HCT116 (cell line): Measurements from ENCODE around the gene FRK.

ENCODE experiments used
- CBX3 ChIP-seq: IDR thresholded peaks from 2 replicates; pipeline ENCODE4 v1.6.1; 2012; ENCODE audit warnings: low read depth
- CTCF ChIP-seq, 3 experiments: fragments of 200-600 bp in 1 of 3; sonication (generic) in 1 of 3; IDR thresholded peaks in 2 of 3; conservative IDR thresholded peaks in 1 of 3; 2 replicates each; pipeline ENCODE4 v1.5.1; 2012 to 2017; ENCODE audit warnings: low read depth in 2 of 3, low read length in 2 of 3, antibody characterized with exemption in 1 of 3, borderline replicate concordance in 1 of 3, control low read depth in 1 of 3, mild to moderate bottlenecking in 1 of 3, mixed read lengths in 1 of 3, mixed run types in 1 of 3, moderate library complexity in 1 of 3; ENCODE audit not compliant: insufficient read depth in 1 of 3
- ELF1 ChIP-seq: IDR thresholded peaks from 2 replicates; pipeline ENCODE4 v1.6.1; 2012; ENCODE audit warnings: low read depth, borderline replicate concordance
- FOSL1 ChIP-seq: IDR thresholded peaks from 2 replicates; pipeline ENCODE4 v1.6.1; 2012; ENCODE audit warnings: low read depth
- JUND ChIP-seq: IDR thresholded peaks from 2 replicates; pipeline ENCODE4 v1.6.1; 2012
- POLR2A ChIP-seq: IDR thresholded peaks from 2 replicates; pipeline ENCODE4 v1.7.0; 2011; ENCODE audit warnings: borderline replicate concordance; ENCODE audit not compliant: insufficient read depth, insufficient read length; ENCODE audit errors: extremely low read depth
- POLR2AphosphoS5 ChIP-seq: IDR thresholded peaks from 2 replicates; pipeline ENCODE4 v1.6.1; 2011; ENCODE audit warnings: mild to moderate bottlenecking, low read depth, low read length, moderate library complexity
- REST ChIP-seq: IDR thresholded peaks from 2 replicates; pipeline ENCODE4 v1.6.1; 2012; ENCODE audit warnings: low read depth
- SP1 ChIP-seq: IDR thresholded peaks from 2 replicates; pipeline ENCODE4 v1.6.1; 2012; ENCODE audit warnings: low read depth
- SRF ChIP-seq: IDR thresholded peaks from 2 replicates; pipeline ENCODE4 v1.6.1; 2012; ENCODE audit warnings: low read depth
- TCF7L2 ChIP-seq: IDR thresholded peaks from 2 replicates; pipeline ENCODE4 v1.7.0; 2011; ENCODE audit warnings: borderline replicate concordance, inconsistent platforms; ENCODE audit not compliant: insufficient read depth, insufficient read length; ENCODE audit errors: extremely low read depth
- ZFX ChIP-seq: fragments of 450-650 bp; IDR thresholded peaks from 2 replicates; pipeline ENCODE4 v1.6.1; 2017
- ZNF274 ChIP-seq: fragments of 200-500 bp; sonication (Bioruptor generic); IDR thresholded peaks from 2 replicates; pipeline ENCODE4 v1.6.1; 2014; ENCODE audit warnings: mild to moderate bottlenecking, low read depth, low read length, inconsistent platforms

GRCh38 chr6:116047173-116047933 lies 13.3 kb downstream of the FRK start:
- no peak for TF ChIP-seq CTCF (IDR thresholded peaks at IDR 0.05 in 2 of 3, conservative IDR thresholded peaks at IDR 0.05 in 1 of 3; ENCODE audit: borderline replicate concordance in 1 of 3, insufficient read depth in 1 of 3, low read depth in 2 of 3, low read length in 2 of 3)
- no peak for TF ChIP-seq ZFX
- TF ChIP-seq CBX3: 0 out of 2 replicates have a peak, but pooled peaks have one; percentile 21
- TF ChIP-seq POLR2AphosphoS5: no peak
- no peak for TF ChIP-seq TCF7L2
- TF ChIP-seq SP1: no peak
- TF ChIP-seq ELF1: no peak
- no peak for TF ChIP-seq POLR2A
- 0 out of 2 replicates have a peak, but pooled peaks have one; percentile 15 for TF ChIP-seq FOSL1
- no peak for TF ChIP-seq JUND
- TF ChIP-seq ZNF274: no peak
- TF ChIP-seq REST: no peak
- TF ChIP-seq SRF: no peak
